Liver (tissue), 9 donors: ENCODE measurements around the gene RAB31. TPM values are rescaled to one million over a fixed set of nuclear protein-coding genes. Genes with fewer than 3 reads are reported as not detected.
A peak's percentile ranks its signal among the peaks of the same experiment; 100 is the strongest.

Source experiments
- DNase-seq: peaks from one replicate; pipeline ENCODE4 v3.0.0-alpha.2; 2017; ENCODE audit warnings: low spot score
- H3K27ac ChIP-seq, 2 donors: one replicate each; pipeline ENCODE4 v1.7.0; 2013; ENCODE audit warnings: inconsistent platforms in 2 of 2, low read length in 2 of 2, control low read depth in 1 of 2, low read depth in 1 of 2, mild to moderate bottlenecking in 1 of 2
- H3K27me3 ChIP-seq, 4 donors: one replicate each; pipeline versions ENCODE4 v1.6.1 to v1.7.0; 2013; ENCODE audit warnings: low read length in 3 of 4, inconsistent platforms in 1 of 4, mild to moderate bottlenecking in 1 of 4, moderate library complexity in 1 of 4; ENCODE audit not compliant: control insufficient read depth in 4 of 4, insufficient read depth in 4 of 4
- H3K36me3 ChIP-seq, 4 donors: one replicate each; pipeline versions ENCODE4 v1.6.1 to v1.7.0; 2013; ENCODE audit warnings: low read length in 3 of 4, mild to moderate bottlenecking in 3 of 4, low read depth in 1 of 4, moderate library complexity in 1 of 4; ENCODE audit not compliant: control insufficient read depth in 4 of 4, insufficient read depth in 3 of 4
- H3K4me1 ChIP-seq, 4 donors: one replicate each; pipeline versions ENCODE4 v1.6.1 to v1.7.0; 2013; ENCODE audit warnings: low read length in 3 of 4, mild to moderate bottlenecking in 3 of 4, moderate library complexity in 1 of 4; ENCODE audit not compliant: control insufficient read depth in 4 of 4, insufficient read depth in 4 of 4
- H3K4me3 ChIP-seq, 3 donors: one replicate each; pipeline versions ENCODE4 v1.6.1 to v1.7.0; 2013; ENCODE audit warnings: low read length in 3 of 3, control low read depth in 1 of 3, low read depth in 1 of 3, mild to moderate bottlenecking in 1 of 3
- H3K9ac ChIP-seq, 2 donors: one replicate each; pipeline ENCODE4 v1.7.0; 2013; ENCODE audit warnings: low read length in 2 of 2, mild to moderate bottlenecking in 2 of 2, moderate library complexity in 2 of 2, control low read depth in 1 of 2, low read depth in 1 of 2
- H3K9me3 ChIP-seq, 4 donors: one replicate each; pipeline versions ENCODE4 v1.6.1 to v1.7.0; 2013; ENCODE audit warnings: low read length in 3 of 4; ENCODE audit not compliant: control insufficient read depth in 4 of 4
- EGR1 ChIP-seq, 2 donors: IDR thresholded peaks; 2 replicates each; pipeline ENCODE4 v1.6.1; 2016 to 2018; ENCODE audit warnings: antibody characterized with exemption in 2 of 2, low read depth in 2 of 2
- GABPA ChIP-seq, 2 donors: IDR thresholded peaks in 1 of 2; conservative IDR thresholded peaks in 1 of 2; 2 replicates each; pipeline ENCODE4 v1.6.1; 2016; ENCODE audit warnings: antibody characterized with exemption in 2 of 2, mild to moderate bottlenecking in 1 of 2, moderate library complexity in 1 of 2
- HNF4A ChIP-seq, 2 donors: conservative IDR thresholded peaks; 2 replicates each; pipeline ENCODE4 v1.6.1; 2016; ENCODE audit warnings: antibody characterized with exemption in 2 of 2, mild to moderate bottlenecking in 2 of 2
- JUND ChIP-seq, 2 donors: IDR thresholded peaks; 2 replicates each; pipeline ENCODE4 v1.6.1; 2016; ENCODE audit warnings: antibody characterized with exemption in 2 of 2
- NR2F2 ChIP-seq: IDR thresholded peaks from 2 replicates; pipeline ENCODE4 v1.6.1; 2016; ENCODE audit warnings: antibody characterized with exemption
- TAF1 ChIP-seq: conservative IDR thresholded peaks from 2 replicates; pipeline ENCODE4 v1.6.1; 2016; ENCODE audit warnings: antibody characterized with exemption, mild to moderate bottlenecking
- YY1 ChIP-seq: IDR thresholded peaks from 2 replicates; pipeline ENCODE4 v1.6.1; 2016; ENCODE audit warnings: antibody characterized with exemption, mild to moderate bottlenecking
- WGBS: extraction: QIAGEN DNeasy Blood & Tissue Kit; methylation state at CpG from one replicate; pipeline ENCODE4 v1.1.7; 2013; 5-methylcytosine and 5-hydroxymethylcytosine counted together
- polyA plus RNA-seq, 2 donors: library from polyadenylated mRNA; stranded (reverse) in 1 of 2; unstranded in 1 of 2; fragments of 200-250 nt in 1 of 2; fragments of >200 nt in 1 of 2; fragmentation: Nextera tagmentation in 1 of 2; extraction: Ambion mirVana in 1 of 2; gene quantifications; one replicate each; pipeline versions ENCODE4 v1.2.1 to v1.2.3, GENCODE V29; 2013 to 2015
- total RNA-seq, 2 donors: library from RNA; depleted of rRNA; stranded (reverse); fragments of >200 nt; gene quantifications; one replicate each; pipeline ENCODE4 v1.2.3, GENCODE V29; 2014
- TF ChIP-seq, protein P1 (sequence below): IDR thresholded peaks from 2 replicates; pipeline ENCODE4 v1.6.1; 2016; ENCODE audit warnings: antibody characterized with exemption
- TF ChIP-seq, protein P2 (sequence below): IDR thresholded peaks from 2 replicates; pipeline ENCODE4 v1.6.1; 2016; ENCODE audit warnings: antibody characterized with exemption
- TF ChIP-seq, protein P3 (sequence below): IDR thresholded peaks from 2 replicates; pipeline ENCODE4 v1.6.1; 2016; ENCODE audit warnings: antibody characterized with exemption, mild to moderate bottlenecking
- donor health status: healthy.
- donor health status: healthy.
- donor health status: healthy.
- donor health status: healthy.
- donor health status: healthy.

RAB31 gene, protein sequence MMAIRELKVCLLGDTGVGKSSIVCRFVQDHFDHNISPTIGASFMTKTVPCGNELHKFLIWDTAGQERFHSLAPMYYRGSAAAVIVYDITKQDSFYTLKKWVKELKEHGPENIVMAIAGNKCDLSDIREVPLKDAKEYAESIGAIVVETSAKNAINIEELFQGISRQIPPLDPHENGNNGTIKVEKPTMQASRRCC
- total RNA-seq (10 to 100 TPM in 1 of 2 donors, 1 to 10 TPM in 1; 7.9 to 11.6 TPM), polyA plus RNA-seq (10 to 100 TPM in 1 of 2 donors, 1 to 10 TPM in 1; 3.6 to 12.8 TPM)

DNA sequence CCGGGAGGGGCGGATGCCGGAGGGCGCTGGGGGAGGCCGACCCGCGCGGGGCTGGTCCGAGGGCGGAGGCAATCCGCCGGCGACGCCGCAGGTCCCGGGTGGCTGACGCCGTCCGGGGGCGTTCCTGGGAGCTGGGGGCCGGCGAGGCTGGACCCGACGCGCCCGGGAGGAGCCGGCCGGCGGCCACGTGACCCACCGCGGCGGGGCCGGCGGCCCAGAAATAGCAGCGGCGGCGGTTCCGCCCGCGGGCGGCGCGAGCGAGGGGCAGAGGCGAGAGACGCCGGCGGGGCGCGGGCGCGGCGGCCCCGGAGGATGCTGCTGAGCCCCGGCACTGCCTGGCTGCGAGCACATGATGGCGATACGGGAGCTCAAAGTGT, at the start of gene RAB31:
Gene RAB31 (plus strand): TSS at position 245 of the 377 bp plus-strand sequence. CDS start 105 bp downstream, at position 350.
- Histone ChIP-seq H3K9me3 (no peaks in the 10 kb centered on the region), H3K4me1 (peaks cover 0 to 14% (median 10%) of the 10 kb centered on the region in 4 donors), H3K36me3 (no peaks in the 10 kb centered on the region), H3K9ac (peak within 1 kb of the TSS in 1 of 2 donors; percentile 71), H3K27me3 (peaks cover 0 to 3% (median 0%) of the 10 kb centered on the region in 4 donors), H3K4me3 (peak within 1 kb of the TSS; percentile 49 to 66 (median 62)), H3K27ac (peak within 1 kb of the TSS; percentile 68 to 73)
- WGBS, result 2% methylated on average over 59 of the region's 59 CpGs
- DNase-seq, result peak; percentile 51
- TF ChIP-seq NR2F2 (no peak), EGR1 (IDR thresholded peaks at IDR 0.05; ENCODE audit: low read depth in 2 of 2) (no peak), GABPA (IDR thresholded peaks at IDR 0.05 in 1 of 2, conservative IDR thresholded peaks at IDR 0.05 in 1 of 2) (no peak), HNF4A (conservative IDR thresholded peaks at IDR 0.05) (no peak), TAF1 (no peak), YY1 (no peak), JUND (IDR thresholded peaks at IDR 0.05) (no peak)
- TF ChIP-seq, protein P1, sequence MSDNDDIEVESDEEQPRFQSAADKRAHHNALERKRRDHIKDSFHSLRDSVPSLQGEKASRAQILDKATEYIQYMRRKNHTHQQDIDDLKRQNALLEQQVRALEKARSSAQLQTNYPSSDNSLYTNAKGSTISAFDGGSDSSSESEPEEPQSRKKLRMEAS, result no peak
- TF ChIP-seq, protein P2, sequence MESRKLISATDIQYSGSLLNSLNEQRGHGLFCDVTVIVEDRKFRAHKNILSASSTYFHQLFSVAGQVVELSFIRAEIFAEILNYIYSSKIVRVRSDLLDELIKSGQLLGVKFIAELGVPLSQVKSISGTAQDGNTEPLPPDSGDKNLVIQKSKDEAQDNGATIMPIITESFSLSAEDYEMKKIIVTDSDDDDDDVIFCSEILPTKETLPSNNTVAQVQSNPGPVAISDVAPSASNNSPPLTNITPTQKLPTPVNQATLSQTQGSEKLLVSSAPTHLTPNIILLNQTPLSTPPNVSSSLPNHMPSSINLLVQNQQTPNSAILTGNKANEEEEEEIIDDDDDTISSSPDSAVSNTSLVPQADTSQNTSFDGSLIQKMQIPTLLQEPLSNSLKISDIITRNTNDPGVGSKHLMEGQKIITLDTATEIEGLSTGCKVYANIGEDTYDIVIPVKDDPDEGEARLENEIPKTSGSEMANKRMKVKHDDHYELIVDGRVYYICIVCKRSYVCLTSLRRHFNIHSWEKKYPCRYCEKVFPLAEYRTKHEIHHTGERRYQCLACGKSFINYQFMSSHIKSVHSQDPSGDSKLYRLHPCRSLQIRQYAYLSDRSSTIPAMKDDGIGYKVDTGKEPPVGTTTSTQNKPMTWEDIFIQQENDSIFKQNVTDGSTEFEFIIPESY, result no peak

DNA sequence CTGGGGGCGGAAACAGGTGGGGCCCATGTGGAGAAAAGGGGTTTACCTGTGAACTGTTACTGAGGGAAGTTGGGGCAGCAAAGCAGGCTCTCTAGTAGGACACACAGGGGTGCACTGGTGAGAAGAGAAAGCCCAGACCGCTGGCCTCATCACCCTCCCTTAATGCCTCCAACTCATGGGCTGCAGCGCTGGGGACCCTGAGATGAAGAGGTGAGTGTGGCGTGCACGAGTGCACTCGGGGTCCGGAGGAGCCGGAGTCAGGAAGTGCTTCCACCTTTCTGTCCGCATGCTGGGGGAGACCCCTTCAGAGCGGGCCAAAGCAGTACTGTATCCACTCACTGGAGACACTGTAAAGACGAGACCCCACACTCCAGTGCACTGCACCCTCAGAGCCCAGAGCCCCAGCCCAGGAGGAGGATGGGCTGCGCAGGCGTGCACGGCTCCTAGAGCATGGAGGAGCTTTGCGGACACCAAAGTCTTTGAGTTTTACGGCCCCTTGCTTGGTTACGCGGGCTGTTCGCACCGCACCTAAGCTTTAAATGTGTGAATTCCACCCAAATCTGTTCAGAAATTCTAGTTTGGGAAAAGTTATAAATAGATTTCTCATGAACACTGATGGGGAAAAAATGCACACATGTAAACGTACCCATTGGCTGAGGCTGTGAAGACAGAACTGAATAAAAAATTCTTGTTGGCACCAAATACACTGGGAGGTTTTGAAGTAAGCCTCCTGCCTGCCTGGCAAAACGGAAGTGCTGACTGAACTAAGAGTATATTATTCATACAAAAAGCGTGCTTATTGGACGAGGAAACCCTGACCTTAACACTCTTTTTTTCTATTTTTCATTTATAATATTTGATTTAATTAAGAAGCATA, 48.4 kb upstream of the RAB31 start:
- Histone ChIP-seq H3K27ac (no peak overlapping the region), H3K36me3 (no peaks in the 10 kb centered on the region), H3K27me3 (no peaks in the 10 kb centered on the region), H3K9me3 (no peaks in the 10 kb centered on the region), H3K4me3 (no peak overlapping the region), H3K9ac (no peak overlapping the region), H3K4me1 (no peaks in the 10 kb centered on the region)
- 95% methylated on average over 24 of the region's 24 CpGs for WGBS
- no peak for DNase-seq
- TF ChIP-seq GABPA (IDR thresholded peaks at IDR 0.05 in 1 of 2, conservative IDR thresholded peaks at IDR 0.05 in 1 of 2), result no peak
- TF ChIP-seq, protein P3, sequence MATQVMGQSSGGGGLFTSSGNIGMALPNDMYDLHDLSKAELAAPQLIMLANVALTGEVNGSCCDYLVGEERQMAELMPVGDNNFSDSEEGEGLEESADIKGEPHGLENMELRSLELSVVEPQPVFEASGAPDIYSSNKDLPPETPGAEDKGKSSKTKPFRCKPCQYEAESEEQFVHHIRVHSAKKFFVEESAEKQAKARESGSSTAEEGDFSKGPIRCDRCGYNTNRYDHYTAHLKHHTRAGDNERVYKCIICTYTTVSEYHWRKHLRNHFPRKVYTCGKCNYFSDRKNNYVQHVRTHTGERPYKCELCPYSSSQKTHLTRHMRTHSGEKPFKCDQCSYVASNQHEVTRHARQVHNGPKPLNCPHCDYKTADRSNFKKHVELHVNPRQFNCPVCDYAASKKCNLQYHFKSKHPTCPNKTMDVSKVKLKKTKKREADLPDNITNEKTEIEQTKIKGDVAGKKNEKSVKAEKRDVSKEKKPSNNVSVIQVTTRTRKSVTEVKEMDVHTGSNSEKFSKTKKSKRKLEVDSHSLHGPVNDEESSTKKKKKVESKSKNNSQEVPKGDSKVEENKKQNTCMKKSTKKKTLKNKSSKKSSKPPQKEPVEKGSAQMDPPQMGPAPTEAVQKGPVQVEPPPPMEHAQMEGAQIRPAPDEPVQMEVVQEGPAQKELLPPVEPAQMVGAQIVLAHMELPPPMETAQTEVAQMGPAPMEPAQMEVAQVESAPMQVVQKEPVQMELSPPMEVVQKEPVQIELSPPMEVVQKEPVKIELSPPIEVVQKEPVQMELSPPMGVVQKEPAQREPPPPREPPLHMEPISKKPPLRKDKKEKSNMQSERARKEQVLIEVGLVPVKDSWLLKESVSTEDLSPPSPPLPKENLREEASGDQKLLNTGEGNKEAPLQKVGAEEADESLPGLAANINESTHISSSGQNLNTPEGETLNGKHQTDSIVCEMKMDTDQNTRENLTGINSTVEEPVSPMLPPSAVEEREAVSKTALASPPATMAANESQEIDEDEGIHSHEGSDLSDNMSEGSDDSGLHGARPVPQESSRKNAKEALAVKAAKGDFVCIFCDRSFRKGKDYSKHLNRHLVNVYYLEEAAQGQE, result no peak
